NCI-H1694 (cell line): ENCODE results near the gene ZNF423.

Experiments used
- DNase-seq: peaks from one replicate; lab custom pipeline; 2025; lab: John Stamatoyannopoulos, UW

The ZNF423 gene

DNA sequence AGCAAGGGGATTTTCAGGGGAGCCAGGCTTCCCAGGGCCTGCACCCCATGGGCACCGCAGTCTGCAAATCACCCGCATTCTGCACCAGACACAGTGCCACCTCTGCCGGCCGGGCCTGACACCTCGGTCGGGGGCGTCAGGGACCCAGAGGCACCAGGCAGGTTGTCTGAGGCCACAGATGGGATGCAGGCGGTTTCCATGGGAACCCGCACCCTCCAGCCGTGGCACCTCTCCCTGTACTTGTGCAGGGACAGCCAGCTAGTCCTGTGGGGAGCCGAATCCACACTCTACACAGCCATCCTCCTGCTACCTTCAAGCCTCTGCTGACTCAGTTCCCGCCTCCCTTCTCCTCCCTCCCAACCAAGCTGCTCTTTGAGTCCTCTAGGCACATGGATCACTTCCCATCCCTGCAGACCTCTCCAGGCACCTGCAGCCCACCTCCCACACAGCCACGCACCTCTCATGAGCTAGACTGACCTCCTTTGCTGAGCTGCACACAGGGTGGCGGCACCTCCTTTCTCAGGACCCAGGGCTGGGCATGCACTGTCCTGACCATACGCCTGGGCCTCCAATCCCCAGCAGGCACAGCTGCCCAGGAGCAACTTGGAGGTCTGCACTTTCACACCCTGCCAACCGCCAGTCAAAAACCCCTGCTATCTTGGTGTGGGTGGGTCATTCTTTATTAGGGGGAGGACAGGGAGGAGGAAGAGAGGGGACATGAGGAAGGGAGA, 362.9 kb downstream of the ZNF423 start:
- no peak for DNase-seq

DNA sequence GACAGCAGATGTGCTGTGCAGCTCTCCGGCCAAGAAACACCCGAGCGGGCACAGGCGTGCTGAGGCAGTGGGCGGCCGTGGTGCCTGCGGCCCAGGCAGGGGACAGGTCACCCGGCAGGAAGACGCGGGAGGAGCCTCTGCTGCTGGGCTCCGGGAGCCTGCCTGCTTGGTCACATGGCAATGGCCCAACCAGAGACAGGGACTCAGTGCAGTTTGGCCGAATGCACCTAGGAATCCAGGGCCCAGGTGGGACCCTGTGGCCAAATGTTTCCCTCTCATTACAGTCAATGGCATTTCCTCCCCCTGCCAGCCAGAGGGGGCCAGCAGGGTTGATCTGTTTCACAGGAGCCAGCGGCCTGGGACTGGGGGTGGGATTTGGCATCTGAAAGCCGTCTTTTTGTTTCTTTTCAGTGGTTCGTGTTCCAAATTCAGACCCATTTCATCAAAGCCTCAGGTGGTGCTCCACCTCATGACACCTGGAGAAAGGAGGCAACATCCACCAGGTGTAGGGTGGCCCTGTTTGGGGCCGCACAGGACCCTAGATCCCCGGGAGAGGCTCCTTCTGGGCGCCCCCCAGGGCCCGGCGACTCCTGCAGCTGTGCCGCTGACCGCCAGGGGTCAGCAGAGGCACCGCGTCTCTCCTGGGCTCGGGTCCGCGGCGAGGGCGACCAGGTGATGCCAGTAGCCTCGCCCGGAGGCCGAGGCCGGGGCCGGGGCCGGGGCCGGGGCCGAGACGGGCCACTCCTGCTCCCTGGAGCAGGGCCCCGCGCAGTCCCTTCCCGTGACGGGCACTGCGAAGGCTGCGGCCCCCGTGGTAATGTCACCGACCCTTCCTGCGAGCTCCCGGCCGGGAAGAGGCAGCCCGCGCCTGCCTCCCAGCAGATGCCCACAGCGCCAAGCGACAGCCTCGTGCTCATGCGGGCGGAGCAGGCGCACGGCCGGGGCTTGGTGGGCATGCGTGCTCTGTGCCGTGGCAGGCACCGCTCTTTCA, 363.8 kb downstream of the ZNF423 start:
- DNase-seq, result peak; percentile 68

DNA sequence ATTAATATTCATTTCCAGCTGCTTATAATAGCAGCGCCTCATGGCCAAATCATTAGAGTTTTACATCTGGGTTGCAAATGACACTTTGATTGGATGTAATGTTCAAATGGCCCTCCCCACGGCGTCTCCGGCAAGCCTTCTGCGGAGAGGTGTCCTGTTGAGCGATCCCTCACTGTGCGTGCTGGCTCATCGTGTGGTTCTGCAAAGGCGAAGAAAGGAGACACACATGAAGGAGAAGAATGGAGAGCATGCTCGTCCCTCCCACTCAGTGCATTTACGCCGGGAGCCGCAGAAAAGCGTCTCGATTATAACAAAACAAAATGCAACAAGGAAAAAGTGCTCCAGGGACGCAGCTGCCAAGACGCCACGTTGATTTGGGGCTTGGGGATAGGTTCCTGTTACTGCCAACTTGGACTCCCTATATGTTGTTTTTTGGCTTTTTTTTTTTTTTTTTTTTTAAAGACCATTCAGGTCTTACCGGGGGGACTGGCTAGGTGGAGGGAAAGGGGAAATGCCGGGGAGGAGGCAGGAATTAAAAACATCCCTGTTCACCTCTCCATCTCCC, 364.7 kb downstream of the ZNF423 start:
- DNase-seq, result peak; percentile 33

DNA sequence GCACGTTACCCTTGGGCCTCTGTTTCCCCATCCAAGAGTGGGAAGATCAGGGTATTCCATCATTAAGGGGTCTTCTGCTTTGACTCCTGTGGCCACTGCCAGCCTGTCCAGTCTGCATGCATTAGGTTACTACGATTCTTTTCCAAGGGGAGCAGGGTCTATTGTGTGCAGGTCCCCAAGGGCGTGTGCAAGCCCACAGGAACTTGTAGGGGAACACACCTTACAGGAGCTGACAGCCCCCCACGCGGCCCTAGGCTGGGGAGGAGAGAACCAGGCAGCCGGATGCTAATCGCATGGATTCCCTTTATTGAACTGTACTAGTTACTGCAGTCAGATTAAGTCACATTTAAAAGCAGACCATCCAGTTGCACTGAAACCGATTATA, 365.6 kb downstream of the ZNF423 start:
- DNase-seq, result no peak

DNA sequence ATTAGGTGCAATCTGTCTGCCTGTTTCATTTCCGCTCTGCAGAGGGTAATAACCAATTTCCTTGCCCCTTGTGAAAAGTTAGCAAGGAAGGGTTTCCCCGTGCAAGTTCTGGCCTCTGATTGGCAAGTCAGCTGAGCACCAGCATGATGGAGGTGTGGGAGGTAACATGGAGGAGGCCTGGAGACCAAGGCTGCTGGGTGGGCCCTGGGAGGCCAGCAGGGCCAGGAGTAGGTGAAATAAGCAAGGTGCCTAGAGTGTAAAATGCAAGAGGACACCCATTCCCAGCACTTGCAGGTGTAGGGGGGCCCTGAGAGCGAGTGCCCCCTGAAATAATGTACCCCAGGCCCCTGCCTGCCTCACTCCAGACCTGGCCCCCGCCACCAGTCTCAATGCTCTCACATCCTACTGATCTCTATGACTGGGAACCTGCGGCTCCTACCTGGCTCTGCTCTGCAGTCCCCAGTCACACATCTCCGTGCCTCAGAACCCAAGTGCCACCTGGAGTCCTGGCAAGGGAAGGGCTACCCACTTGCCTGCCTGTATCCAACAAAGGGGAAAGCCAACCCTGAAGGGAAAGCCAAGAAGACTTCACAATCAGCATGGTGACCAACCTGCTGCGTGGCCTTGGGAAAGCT, 366.1 kb downstream of the ZNF423 start:
- DNase-seq, result peak; percentile 41

DNA sequence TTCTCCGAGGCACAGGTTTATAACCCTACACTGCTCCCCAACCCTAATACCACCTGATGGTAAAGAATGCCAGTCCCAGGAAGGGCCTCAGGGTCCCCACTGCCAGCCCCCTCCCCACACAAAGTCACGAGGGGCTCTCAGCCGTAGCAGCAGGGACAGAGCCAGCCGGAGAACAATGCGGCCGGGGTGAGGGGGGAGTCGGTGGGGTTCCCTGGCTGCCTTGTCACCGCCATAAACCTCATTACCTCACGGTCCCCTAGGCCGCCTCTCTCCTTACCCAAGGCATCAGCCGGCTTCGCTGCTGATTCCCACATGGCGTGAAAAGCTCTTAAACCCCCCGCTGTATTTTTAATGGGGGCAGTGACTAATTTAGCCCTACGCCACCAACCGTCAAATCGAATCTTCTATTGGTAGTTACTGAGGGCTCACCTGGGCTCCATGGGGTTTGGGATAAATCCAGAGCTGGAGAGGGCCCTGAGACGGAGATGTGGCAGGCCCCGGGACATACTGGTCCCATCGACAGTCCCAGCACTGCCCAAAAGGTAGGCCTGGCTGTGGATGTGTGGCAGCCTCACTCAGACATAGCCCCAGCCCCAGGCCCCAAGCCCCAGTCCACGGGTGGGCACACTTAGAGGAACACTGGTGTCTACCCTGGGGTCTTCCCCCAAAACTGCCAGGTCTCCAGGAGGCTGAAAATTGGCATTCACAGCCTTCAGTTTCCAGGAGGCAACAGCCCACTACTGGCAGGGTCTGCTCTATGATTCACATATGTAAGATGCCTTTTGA, 367.0 kb downstream of the ZNF423 start:
- DNase-seq, result no peak

DNA sequence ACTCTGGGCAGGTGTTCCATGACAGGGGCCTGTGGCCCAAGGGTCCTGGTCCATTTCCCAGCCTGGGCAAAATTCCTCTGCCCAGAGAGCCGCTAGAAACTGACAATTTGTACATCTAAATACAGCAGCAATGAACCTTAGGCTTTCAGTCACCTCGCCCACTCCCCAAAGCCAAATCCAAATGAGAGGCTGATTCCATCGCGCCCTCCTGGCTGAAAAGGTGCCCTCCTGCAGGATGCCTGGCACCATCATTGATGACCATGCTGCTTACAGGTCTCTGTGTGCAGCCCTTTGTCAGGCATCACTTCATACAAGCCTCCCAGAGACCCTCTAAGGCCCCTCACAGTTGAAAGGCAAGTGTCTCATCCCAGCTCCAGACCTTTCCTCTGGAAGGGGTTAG, 367.6 kb downstream of the ZNF423 start:
- no peak for DNase-seq

DNA sequence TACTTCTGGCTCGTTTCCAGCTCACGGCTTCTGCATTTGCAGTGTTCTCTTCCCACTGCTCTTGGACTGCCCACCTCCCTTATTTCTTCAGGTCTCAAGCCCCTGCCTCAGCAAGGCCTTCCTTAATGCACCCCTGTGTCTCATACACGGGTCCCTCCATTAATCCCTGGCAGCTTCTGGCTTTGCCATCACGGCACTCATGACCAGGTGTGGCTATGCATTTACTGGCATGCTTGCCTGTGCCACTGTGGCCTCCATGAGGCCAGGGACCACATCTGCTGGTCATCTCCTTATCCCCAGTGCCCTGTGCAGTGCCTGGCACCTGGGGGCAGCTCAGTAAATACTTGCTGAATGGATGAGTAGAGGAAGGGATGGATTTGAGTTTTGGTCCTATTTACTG, 368.2 kb downstream of the ZNF423 start:
- no peak for DNase-seq

DNA sequence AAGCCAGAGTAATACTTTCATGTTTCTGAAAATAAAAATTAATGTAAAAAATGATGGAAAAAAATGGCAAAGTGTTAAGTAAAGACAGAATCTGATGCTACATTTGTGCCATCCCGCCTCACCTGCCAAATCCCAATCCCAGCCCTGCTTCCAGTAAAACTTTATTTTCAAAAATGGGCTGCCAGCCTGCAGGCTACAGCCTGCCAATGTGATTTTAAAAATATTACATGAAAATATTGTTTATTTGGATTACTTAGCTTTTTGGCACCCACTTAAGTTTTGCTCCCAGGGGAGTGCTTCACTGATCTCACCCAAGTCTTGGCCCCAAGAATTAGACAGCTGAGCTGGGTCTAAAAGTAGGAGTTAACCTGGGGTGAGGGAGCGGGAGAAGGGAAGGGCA, 369.5 kb downstream of the ZNF423 start:
- no peak for DNase-seq

DNA sequence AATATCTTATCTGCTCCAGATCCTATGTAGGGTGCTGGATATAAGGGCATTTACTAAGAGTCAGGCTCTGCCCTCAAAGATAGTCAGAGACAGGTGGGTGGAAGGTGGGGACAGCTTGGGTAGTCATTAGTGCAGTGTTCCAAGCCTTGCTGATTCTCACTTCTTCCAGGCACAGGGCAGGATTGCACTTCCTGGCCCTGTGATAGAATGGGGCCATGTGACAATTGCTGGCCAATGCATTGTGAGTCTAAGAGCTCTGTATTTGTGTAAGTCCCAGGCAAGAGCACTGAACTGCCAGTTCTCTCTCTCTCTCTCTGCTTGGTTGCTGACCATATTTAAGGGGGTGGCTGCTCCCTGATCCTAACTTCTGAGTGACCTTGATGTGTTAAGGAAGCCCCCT, 370.2 kb downstream of the ZNF423 start:
- no peak for DNase-seq

DNA sequence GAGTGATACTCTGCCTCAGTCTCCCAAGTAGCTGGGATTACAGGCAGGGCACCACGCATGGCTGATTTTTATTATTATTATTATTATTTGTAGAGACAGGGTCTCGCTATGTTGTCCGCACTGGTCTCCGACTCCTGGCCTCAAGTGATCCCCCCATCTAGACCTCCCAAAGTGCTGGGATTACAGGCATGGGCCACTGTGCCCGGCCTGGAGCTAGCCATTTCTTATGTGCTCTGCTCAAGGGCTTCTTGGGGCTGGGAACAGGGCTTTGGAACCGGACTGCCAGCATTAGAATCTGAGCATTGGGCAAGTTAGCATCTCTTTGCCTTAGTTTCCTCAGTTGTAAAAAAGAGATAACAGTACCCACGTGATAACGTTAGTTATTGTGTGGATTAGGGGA, 371.0 kb downstream of the ZNF423 start:
- no peak for DNase-seq

DNA sequence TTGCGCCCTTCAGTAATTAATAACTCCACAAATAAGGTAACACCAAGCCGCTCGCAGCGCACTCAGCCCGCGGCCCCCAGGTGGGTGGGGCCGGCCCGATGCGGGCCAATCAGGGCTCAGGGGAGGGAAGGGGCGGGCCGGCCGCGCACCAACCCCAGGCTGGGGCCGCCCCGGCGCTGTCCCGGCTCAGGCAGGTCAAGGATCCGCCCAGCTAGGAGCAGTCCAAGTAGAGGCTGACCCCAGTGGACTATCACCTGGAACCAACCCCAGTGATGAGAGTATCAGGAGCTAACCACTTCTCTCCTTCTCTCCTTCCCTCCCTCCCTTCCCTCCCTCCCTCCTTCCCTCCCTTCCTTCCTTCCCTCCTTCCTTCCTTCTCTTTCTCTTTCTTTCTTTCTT, 371.5 kb downstream of the ZNF423 start:
- no peak for DNase-seq

DNA sequence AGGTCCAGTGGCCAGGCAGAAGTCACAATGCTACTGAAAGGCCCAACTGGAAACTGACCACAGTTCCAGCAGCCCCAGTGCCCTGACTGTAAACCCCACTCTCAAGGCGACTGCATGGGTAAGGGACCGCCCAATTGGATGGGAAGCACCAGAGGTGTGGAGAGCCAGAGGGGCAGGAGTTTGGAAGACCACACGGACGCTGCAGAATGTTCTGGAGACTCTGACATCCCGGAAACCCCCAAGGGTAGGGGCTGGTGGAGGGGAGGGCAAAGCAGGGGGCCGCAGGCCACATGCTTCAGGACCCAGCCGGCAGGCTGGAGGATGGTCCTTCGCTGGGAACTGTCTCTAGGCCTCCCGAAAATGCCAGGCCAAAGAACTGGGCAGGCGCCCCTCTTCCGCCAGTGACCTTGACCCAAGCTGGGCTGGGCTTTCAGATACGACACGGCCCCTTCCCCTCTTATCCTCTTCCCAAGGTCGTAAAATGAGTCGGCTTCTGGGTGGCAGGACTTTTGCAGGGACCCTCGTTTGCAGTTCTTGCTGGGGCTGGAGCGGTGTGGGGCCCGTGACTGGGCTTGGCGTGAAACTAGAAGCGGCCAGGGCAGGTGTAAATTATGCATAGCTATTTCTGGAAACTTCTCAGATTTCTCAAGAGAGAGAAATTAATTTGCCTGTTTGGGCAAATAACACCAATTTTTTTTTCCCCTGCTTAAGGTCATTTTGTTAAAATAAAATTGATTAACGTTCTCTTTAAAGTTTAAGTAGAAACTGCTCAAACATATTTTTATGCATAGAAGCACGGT, 372.1 kb downstream of the ZNF423 start:
- DNase-seq, result no peak

DNA sequence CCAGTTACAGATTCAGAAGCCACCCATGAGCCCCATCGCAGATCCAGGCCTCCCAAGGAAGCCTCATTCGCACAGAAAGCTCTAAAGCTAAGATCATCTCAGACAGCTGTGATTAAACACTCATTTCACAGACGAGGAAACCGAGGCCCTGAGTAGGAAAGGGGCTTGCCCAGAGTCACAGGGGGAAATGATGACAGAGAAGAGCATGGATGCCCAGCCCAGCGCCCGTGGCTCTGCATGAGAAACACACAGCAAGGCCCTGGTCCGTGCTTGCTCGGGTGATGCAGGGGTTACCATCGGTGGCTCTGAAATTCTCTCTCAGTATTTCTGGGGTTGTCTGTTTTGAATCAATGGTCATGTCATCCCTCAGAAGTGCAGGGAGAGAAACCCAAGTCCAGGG, 372.7 kb downstream of the ZNF423 start:
- no peak for DNase-seq

DNA sequence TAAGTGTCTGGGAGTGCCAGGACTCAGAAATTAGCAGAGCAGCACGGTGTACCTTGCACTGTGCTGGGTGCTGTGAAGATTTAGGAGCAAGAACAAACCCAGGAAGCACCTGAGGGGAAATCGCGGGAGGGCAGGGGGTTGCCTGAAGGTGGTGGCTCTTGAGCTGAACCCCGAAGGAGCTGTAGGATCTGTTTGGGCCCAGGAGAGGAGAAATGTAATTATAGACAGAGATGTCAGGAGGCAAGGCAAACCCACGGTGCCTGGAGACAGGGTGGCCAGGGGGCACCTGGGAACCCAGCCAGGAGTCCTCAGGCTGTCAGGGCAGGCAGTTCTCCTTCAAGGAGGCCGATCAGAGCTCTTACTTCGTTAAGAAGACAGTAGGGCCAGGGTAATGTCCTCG, 373.2 kb downstream of the ZNF423 start:
- no peak for DNase-seq

DNA sequence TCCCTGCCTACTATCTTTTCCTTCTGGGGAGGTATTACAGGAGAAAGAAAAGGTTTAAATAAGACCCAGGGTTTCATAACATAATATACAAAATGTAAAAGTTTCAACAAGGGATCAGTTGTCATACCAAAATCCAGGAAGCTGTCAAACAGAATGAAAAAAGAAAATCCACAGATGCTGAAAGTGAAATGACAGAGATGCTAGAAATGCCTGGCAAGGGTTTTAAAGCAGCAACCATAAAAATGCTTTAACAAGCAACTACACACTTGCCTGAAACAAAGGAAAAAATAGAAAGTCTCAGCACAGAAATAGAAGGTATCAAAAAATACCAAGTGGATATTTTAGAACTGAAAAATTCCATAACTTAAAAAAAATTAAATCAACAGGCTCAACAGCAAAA, 377.3 kb downstream of the ZNF423 start:
- DNase-seq, result no peak

DNA sequence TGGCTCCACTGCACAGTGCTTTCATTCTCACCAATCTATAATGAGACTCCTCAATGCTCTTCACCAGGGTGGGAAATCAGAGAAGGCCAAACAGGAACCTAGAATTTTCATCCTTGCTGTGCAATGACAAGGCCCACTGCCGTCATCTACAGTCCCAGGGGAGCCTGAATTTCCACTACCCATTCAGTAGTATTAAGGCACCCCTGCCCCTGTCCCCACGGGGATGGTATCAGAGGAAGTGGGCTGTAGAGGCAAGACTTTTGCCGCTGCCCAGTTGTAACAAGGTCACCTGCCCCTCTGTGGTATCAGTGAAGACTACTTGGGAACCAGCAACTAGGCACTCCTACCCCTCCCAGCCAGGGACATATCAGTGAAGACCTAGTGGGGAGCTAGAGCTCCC, 377.8 kb downstream of the ZNF423 start:
- DNase-seq, result no peak

DNA sequence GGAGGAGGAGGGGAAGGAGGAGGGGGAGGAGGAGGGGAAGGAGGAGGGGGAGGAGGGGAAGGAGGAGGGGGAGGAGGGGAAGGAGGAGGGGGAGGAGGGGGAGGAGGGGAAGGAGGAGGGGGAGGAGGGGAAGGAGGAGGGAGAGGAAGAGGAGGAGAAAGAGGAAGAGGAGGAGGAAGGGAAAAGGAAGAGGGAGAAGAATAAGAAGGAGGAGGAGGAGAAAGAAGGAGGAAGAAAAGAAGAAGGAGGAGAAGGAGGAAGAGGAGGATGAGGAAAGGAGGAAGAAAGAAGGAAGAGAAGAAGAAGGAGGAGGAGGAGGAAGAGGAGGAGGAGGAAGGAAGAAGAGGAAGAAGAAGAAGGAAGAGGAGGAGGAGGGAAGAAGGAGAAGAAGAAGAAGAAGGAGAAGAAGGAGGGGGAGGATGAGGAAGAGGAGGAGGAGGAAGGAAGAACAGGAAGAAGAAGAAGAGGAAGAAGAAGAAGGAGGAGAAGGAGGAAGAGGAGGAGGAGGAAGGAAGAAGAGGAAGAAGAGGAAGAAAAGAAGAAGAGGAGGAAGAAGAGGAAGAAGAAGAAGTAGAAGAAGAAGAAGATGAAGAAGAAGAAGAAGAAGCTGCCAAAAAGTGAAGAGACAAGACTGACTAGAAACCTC, 378.5 kb downstream of the ZNF423 start:
- no peak for DNase-seq

DNA sequence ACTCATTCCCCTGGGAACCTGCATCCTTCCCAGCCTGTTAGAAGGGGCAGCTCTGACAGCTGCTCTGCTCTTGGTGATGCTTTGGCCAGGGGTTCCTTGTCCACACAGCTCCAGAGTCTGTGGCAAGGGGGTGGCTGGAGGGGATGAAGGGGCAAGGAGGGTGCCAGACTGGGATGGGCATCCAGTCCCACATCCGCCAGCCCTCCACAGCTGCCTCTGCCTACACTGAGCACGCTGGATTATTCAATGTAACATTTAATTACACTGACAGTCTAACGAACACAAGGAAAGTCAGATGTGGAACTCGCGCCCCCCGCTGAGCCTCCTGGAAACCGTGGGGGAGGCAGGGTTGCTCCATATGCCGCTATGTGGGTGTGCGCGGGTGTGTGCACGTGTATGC, 381.2 kb downstream of the ZNF423 start:
- peak; percentile 75 for DNase-seq

DNA sequence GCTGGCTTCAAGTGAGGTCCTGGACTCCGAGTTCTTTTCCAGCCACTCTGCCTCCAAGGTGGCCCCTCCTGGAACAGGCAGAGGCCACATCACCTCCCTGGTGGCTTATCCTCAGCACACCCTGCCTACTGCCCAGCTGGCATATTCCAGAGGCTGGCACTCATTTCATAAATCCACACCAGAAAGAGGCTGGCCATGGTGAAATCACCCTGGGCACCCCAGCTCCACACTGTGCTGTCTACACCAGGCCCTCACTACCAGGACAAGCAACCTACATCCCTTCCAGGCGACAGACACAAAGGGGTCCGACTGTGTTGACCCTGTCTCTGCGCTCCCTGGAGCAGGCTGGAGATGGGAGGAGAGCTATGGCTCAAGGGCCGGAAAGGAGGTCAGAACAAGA, 382.1 kb downstream of the ZNF423 start:
- no peak for DNase-seq
